Measurements from ENCODE around the gene IGF2BP2.

GRCh38 chr3:185709251-185709955 lies 115.4 kb downstream of the IGF2BP2 start:
- no peak for TF ChIP-seq CTCF (IDR thresholded peaks at IDR 0.05; ENCODE audit: control extremely low read depth in 1 of 3, insufficient read depth in 1 of 3, low read depth in 1 of 3, low read length in 3 of 3)
- no peak for TF ChIP-seq TEAD4 (IDR thresholded peaks at IDR 0.05; ENCODE audit: low read depth, low read length)
- no peak for TF ChIP-seq ATF3 (IDR thresholded peaks at IDR 0.05; ENCODE audit: insufficient read depth, low read depth, low read length)
- no peak for TF ChIP-seq POLR2A (IDR thresholded peaks at IDR 0.05; ENCODE audit: control extremely low read depth in 1 of 2, low read depth in 2 of 2, low read length in 2 of 2)
- no peak for TF ChIP-seq USF2 (IDR thresholded peaks at IDR 0.05; ENCODE audit: low read length)
- TF ChIP-seq EZH2 (IDR thresholded peaks at IDR 0.05; ENCODE audit: low read depth, low read length, severe bottlenecking): no peak
- no peak for TF ChIP-seq NANOG (IDR thresholded peaks at IDR 0.05; ENCODE audit: insufficient read depth, low read depth, low read length, poor library complexity, severe bottlenecking)

All from H1 (cell line).